Mesenchymal stem cell (in vitro differentiated cells and primary cell): Measurements from ENCODE around the gene ZC3HAV1.
A peak's percentile ranks its signal among the peaks of the same experiment; 100 is the strongest.

Source experiments
- DNase-seq: peaks from one replicate; pipeline ENCODE4 v3.0.0-alpha.2; 2013
- H2AFZ ChIP-seq: one replicate; pipeline ENCODE4 v1.6.1; 2013; ENCODE audit warnings: low read depth, mild to moderate bottlenecking, control low read depth, inconsistent platforms, low read length, moderate library complexity
- H2AK5ac ChIP-seq: 2 replicates; pipeline ENCODE4 v1.6.1; 2013; ENCODE audit warnings: low read length, moderate library complexity, mild to moderate bottlenecking, inconsistent platforms; ENCODE audit not compliant: severe bottlenecking
- H2BK120ac ChIP-seq: one replicate; pipeline ENCODE4 v1.6.1; 2013; ENCODE audit warnings: low read depth, mild to moderate bottlenecking, inconsistent platforms, low read length, moderate library complexity
- H2BK12ac ChIP-seq, 2 experiments: one replicate each; pipeline ENCODE4 v1.6.1; 2013; ENCODE audit warnings: inconsistent platforms in 2 of 2, low read length in 2 of 2, mild to moderate bottlenecking in 2 of 2, moderate library complexity in 2 of 2, control low read depth in 1 of 2
- H2BK15ac ChIP-seq: one replicate; pipeline ENCODE4 v1.6.1; 2013; ENCODE audit warnings: mild to moderate bottlenecking, low read depth, inconsistent platforms; ENCODE audit not compliant: poor library complexity, severe bottlenecking
- H2BK5ac ChIP-seq: 2 replicates; pipeline ENCODE4 v1.6.1; 2013; ENCODE audit warnings: low read depth, mild to moderate bottlenecking, low read length, control low read depth, inconsistent platforms; ENCODE audit not compliant: poor library complexity, severe bottlenecking
- H3K14ac ChIP-seq, 2 experiments: one replicate each; pipeline ENCODE4 v1.6.1; 2013; ENCODE audit warnings: inconsistent platforms in 2 of 2, low read length in 2 of 2, control low read depth in 1 of 2, mild to moderate bottlenecking in 1 of 2, moderate library complexity in 1 of 2
- H3K18ac ChIP-seq, 2 experiments: one replicate each; pipeline ENCODE4 v1.6.1; 2013; ENCODE audit warnings: inconsistent platforms in 2 of 2, low read length in 2 of 2, control low read depth in 1 of 2, low read depth in 1 of 2, mild to moderate bottlenecking in 1 of 2
- H3K23ac ChIP-seq, 2 experiments: one replicate each; pipeline ENCODE4 v1.6.1; 2013; ENCODE audit warnings: inconsistent platforms in 2 of 2, low read length in 2 of 2, mild to moderate bottlenecking in 2 of 2, moderate library complexity in 2 of 2, control low read depth in 1 of 2
- H3K27ac ChIP-seq: 2 replicates; pipeline ENCODE4 v1.5.1; 2013; ENCODE audit warnings: mild to moderate bottlenecking, moderate library complexity, low read length, control low read depth, inconsistent platforms; ENCODE audit not compliant: poor library complexity, severe bottlenecking
- H3K27me3 ChIP-seq, 2 experiments: 2 replicates each; pipeline versions ENCODE4 v1.6.1 to v1.7.0; 2013; ENCODE audit warnings: low read length in 2 of 2, mild to moderate bottlenecking in 2 of 2, moderate library complexity in 2 of 2, control low read depth in 1 of 2, inconsistent platforms in 1 of 2; ENCODE audit not compliant: control insufficient read depth in 1 of 2, insufficient read depth in 1 of 2
- H3K36me3 ChIP-seq, 2 experiments: 2 replicates each; pipeline versions ENCODE4 v1.6.1 to v1.7.0; 2013; ENCODE audit warnings: low read length in 2 of 2, control low read depth in 1 of 2, inconsistent platforms in 1 of 2, low read depth in 1 of 2, mild to moderate bottlenecking in 1 of 2; ENCODE audit not compliant: insufficient read depth in 2 of 2, control insufficient read depth in 1 of 2
- H3K4ac ChIP-seq, 2 experiments: one replicate each; pipeline ENCODE4 v1.6.1; 2013; ENCODE audit warnings: inconsistent platforms in 2 of 2, low read length in 2 of 2, mild to moderate bottlenecking in 2 of 2, moderate library complexity in 2 of 2, control low read depth in 1 of 2, low read depth in 1 of 2
- H3K4me1 ChIP-seq: 2 replicates; pipeline ENCODE4 v1.6.1; 2013; ENCODE audit warnings: low read depth, low read length, control low read depth; ENCODE audit not compliant: control insufficient read depth, insufficient read depth
- H3K4me2 ChIP-seq: 2 replicates; pipeline ENCODE4 v1.6.1; 2013; ENCODE audit warnings: low read length, mild to moderate bottlenecking, inconsistent platforms; ENCODE audit not compliant: poor library complexity, severe bottlenecking
- H3K4me3 ChIP-seq, 2 experiments: 2 replicates each; pipeline versions ENCODE4 v1.5.1 to v1.7.0; 2013; ENCODE audit warnings: low read length in 2 of 2, mild to moderate bottlenecking in 2 of 2, control low read depth in 1 of 2, low read depth in 1 of 2; ENCODE audit not compliant: insufficient read depth in 1 of 2
- H3K79me1 ChIP-seq: replicated peaks from 2 replicates; pipeline ENCODE4 v1.6.1; 2013; ENCODE audit warnings: mild to moderate bottlenecking, control low read depth, low read length, inconsistent platforms; ENCODE audit not compliant: poor library complexity, severe bottlenecking
- H3K9ac ChIP-seq: 2 replicates; pipeline ENCODE4 v1.7.0; 2013; ENCODE audit warnings: mild to moderate bottlenecking, low read length, moderate library complexity
- H3K9me3 ChIP-seq: 2 replicates; pipeline ENCODE4 v1.7.0; 2013; ENCODE audit warnings: mild to moderate bottlenecking, low read length; ENCODE audit not compliant: control insufficient read depth
- H4K8ac ChIP-seq: one replicate; pipeline ENCODE4 v1.6.1; 2013; ENCODE audit warnings: inconsistent platforms, mild to moderate bottlenecking, low read length, moderate library complexity
- H4K91ac ChIP-seq: one replicate; pipeline ENCODE4 v1.6.1; 2013; ENCODE audit warnings: mild to moderate bottlenecking, low read length, inconsistent platforms
- WGBS: methylation state at CpG from one replicate; pipeline ENCODE4 v1.1.7; 2013; ENCODE audit warnings: mixed read lengths; 5-methylcytosine and 5-hydroxymethylcytosine counted together

ZC3HAV1 gene

DNA sequence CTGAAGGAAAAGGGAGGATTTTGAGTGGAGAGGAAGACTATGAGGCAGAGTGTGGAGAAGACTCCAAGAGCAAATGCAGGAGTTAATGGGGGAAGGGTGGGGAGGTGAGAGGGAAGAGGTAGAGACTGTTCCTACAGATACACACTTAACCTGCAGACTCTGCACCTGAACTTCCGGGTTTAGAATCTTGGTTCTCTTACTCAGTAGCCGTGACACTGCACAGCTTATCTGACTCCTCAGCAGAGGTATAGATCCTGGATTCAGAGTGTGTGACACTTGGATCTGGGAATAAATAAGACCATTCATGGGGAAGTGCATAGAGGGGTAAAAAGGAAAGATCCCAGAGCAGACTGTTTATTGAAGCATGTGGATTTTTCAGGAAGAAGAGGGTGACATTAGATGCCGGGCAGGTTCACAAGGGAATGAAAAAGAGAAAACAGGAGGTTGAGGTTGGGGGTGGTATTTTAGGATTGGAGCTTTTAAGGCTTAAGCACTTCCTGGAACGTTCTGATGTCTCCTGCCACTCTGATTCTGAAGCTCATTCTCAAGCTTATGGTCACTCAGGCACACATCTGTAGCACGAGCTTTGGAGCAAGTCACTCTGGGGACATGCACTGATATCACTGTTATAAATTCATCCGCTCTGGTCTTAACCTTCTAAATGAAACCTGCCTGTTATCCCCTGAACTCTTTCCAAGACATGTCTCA is 68.0 kb downstream of the ZC3HAV1 start:
- no peak for DNase-seq
- Histone ChIP-seq H3K27me3 (no peaks in the 10 kb centered on the region), H2BK120ac (no peak overlapping the region), H3K27ac (no peak overlapping the region), H3K79me1 (no peaks in the 10 kb centered on the region), H3K9ac (no peak overlapping the region), H3K18ac (peak overlapping the region in 1 of 2 experiments; percentile 6), H3K9me3 (no peaks in the 10 kb centered on the region), H3K4me1 (no peaks in the 10 kb centered on the region), H3K36me3 (peaks cover 0 to 35% of the 10 kb centered on the region in 2 experiments), H2BK12ac (no peak overlapping the region), H2BK15ac (no peak overlapping the region), H4K91ac (no peak overlapping the region), H2AK5ac (no peak overlapping the region), H4K8ac (no peak overlapping the region), H3K4me2 (no peak overlapping the region), H3K23ac (no peak overlapping the region), H3K4me3 (no peak overlapping the region), H2BK5ac (no peak overlapping the region), H3K4ac (no peak overlapping the region), H2AFZ (no peak overlapping the region), H3K14ac (no peak overlapping the region)
- WGBS: 84% methylated on average over 6 of the region's 6 CpGs

GRCh38 chr7:139038691-139039090 is 70.8 kb downstream of the ZC3HAV1 start:
- Histone ChIP-seq H3K36me3 (peaks cover 5 to 13% of the 10 kb centered on the region in 2 experiments), H3K9me3 (no peaks in the 10 kb centered on the region), H3K27me3 (no peaks in the 10 kb centered on the region), H3K4me3 (no peak overlapping the region), H2AK5ac (no peak overlapping the region), H3K14ac (no peak overlapping the region), H2BK15ac (no peak overlapping the region), H2BK12ac (no peak overlapping the region), H3K4ac (no peak overlapping the region), H4K91ac (no peak overlapping the region), H2AFZ (no peak overlapping the region), H3K23ac (no peak overlapping the region), H3K9ac (no peak overlapping the region), H2BK120ac (no peak overlapping the region), H3K4me1 (peaks cover 17% of the 10 kb centered on the region), H4K8ac (no peak overlapping the region), H3K18ac (no peak overlapping the region), H2BK5ac (no peak overlapping the region), H3K27ac (no peak overlapping the region), H3K79me1 (peaks cover 2% of the 10 kb centered on the region), H3K4me2 (no peak overlapping the region)
- WGBS: 81% methylated on average over 2 of the region's 2 CpGs
- no peak for DNase-seq

DNA sequence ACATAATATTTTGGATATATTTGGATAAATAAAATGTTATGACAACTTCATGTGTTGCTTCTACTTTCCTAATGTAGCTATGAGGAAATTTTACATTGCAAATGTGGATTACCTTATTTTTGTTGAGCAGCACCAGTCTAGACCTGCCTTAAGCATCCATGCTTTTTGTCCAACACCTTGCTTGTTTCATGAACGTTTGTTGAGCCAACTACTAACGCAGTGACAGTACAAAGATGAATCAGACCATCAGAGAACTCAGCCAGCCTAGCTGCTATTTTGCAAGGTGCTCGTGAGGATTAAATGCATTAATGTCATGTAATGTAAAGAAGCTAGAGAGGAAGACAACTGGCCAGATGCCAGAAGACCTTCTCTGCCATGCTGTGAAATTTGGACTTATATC is 72.6 kb downstream of the ZC3HAV1 start:
- no peak overlapping the region for H3K9ac ChIP-seq
- no peaks in the 10 kb centered on the region for H3K27me3 ChIP-seq
- H3K4me2 ChIP-seq: no peak overlapping the region
- no peak overlapping the region for H2BK120ac ChIP-seq
- no peak overlapping the region for H3K27ac ChIP-seq
- H3K9me3 ChIP-seq: no peaks in the 10 kb centered on the region
- H3K4me3 ChIP-seq: no peak overlapping the region
- no peak overlapping the region for H2AK5ac ChIP-seq
- no peak overlapping the region for H2BK15ac ChIP-seq
- peaks cover 7 to 20% of the 10 kb centered on the region in 2 experiments for H3K36me3 ChIP-seq
- H2BK5ac ChIP-seq: no peak overlapping the region
- 81% methylated on average over 3 of the region's 3 CpGs for WGBS
- no peak overlapping the region for H3K23ac ChIP-seq
- no peak overlapping the region for H3K14ac ChIP-seq
- H2BK12ac ChIP-seq: no peak overlapping the region
- no peak overlapping the region for H2AFZ ChIP-seq
- no peak overlapping the region for H4K8ac ChIP-seq
- no peak overlapping the region for H3K18ac ChIP-seq
- peaks cover 19% of the 10 kb centered on the region for H3K4me1 ChIP-seq
- DNase-seq: no peak
- no peak overlapping the region for H3K4ac ChIP-seq
- no peak overlapping the region for H4K91ac ChIP-seq
- H3K79me1 ChIP-seq: peaks cover 3% of the 10 kb centered on the region

GRCh38 chr7:139035586-139036353 is 73.8 kb downstream of the ZC3HAV1 start, which contains the start of gene ZC3HAV1L:
ZC3HAV1L (minus strand) TSS chr7:139036042; CDS start chr7:139036017, 25 bp downstream.
- peak within 1 kb of the TSS; percentile 93 for H3K4me2 ChIP-seq
- H2AK5ac ChIP-seq: peak within 1 kb of the TSS; percentile 16
- peak; percentile 77 for DNase-seq
- peaks cover 19% of the 10 kb centered on the region for H3K4me1 ChIP-seq
- H2AFZ ChIP-seq: peak within 1 kb of the TSS; percentile 84
- peak within 1 kb of the TSS; percentile 87 for H3K9ac ChIP-seq
- peaks cover 11 to 26% of the 10 kb centered on the region in 2 experiments for H3K36me3 ChIP-seq
- H3K23ac ChIP-seq: peak within 1 kb of the TSS in 1 of 2 experiments; percentile 100
- peak within 1 kb of the TSS; percentile 91 to 99 for H3K4ac ChIP-seq
- H3K27ac ChIP-seq: no peak within 1 kb of the TSS
- peaks cover 5% of the 10 kb centered on the region for H3K79me1 ChIP-seq
- WGBS: 2% methylated on average over 78 of the region's 82 CpGs
- H2BK15ac ChIP-seq: peak within 1 kb of the TSS; percentile 77
- H3K27me3 ChIP-seq: no peaks in the 10 kb centered on the region
- no peak within 1 kb of the TSS for H2BK5ac ChIP-seq
- peak within 1 kb of the TSS; percentile 64 for H2BK120ac ChIP-seq
- peak within 1 kb of the TSS; percentile 99 to 100 for H3K18ac ChIP-seq
- peak within 1 kb of the TSS; percentile 96 for H4K91ac ChIP-seq
- peak within 1 kb of the TSS; percentile 83 to 93 for H3K4me3 ChIP-seq
- H3K14ac ChIP-seq: peak within 1 kb of the TSS; percentile 9 to 100
- peak within 1 kb of the TSS in 1 of 2 experiments; percentile 97 for H2BK12ac ChIP-seq
- no peaks in the 10 kb centered on the region for H3K9me3 ChIP-seq
- H4K8ac ChIP-seq: peak within 1 kb of the TSS; percentile 98
